Effector memory CD4-positive, alpha-beta T cell (primary cell): ENCODE data around the gene GRAP2.

Experiments used
- DNase-seq, 3 donors: peaks; one replicate each; pipeline ENCODE4 v3.0.0-alpha.2; 2020
- H3K27ac ChIP-seq: 2 replicates; pipeline ENCODE4 v1.7.0; 2013; ENCODE audit warnings: mild to moderate bottlenecking, low read length, moderate library complexity; ENCODE audit not compliant: insufficient read depth, poor library complexity, severe bottlenecking
- H3K27me3 ChIP-seq: replicated peaks from 2 replicates; pipeline ENCODE4 v1.7.0; 2013; ENCODE audit warnings: mild to moderate bottlenecking, low read length; ENCODE audit not compliant: insufficient read depth, control insufficient read depth, poor library complexity, severe bottlenecking
- H3K36me3 ChIP-seq: 2 replicates; pipeline ENCODE4 v1.7.0; 2013; ENCODE audit warnings: mild to moderate bottlenecking, low read length, moderate library complexity; ENCODE audit not compliant: control insufficient read depth, insufficient read depth
- H3K4me1 ChIP-seq: 2 replicates; pipeline ENCODE4 v1.7.0; 2013; ENCODE audit warnings: low read length, mild to moderate bottlenecking; ENCODE audit not compliant: control insufficient read depth, insufficient read depth, poor library complexity, severe bottlenecking
- H3K4me3 ChIP-seq: 2 replicates; pipeline ENCODE4 v1.7.0; 2013; ENCODE audit warnings: low read length, low read depth, mild to moderate bottlenecking; ENCODE audit not compliant: insufficient read depth, poor library complexity, severe bottlenecking
- H3K9me3 ChIP-seq: 2 replicates; pipeline ENCODE4 v1.7.0; 2013; ENCODE audit warnings: mild to moderate bottlenecking, low read length, moderate library complexity; ENCODE audit not compliant: control insufficient read depth

GRAP2 gene

GRCh38 chr22:39920134-39920743, 19.4 kb downstream of the GRAP2 start:
- Histone ChIP-seq H3K36me3 (peaks cover 4% of the 10 kb centered on the region), H3K4me3 (peak overlapping the region; percentile 6), H3K9me3 (no peaks in the 10 kb centered on the region), H3K27me3 (no peaks in the 10 kb centered on the region), H3K27ac (peak overlapping the region; percentile 82), H3K4me1 (peaks cover 74% of the 10 kb centered on the region)
- peak; percentile 32 to 50 (median 40) for DNase-seq

GRCh38 chr22:39923696-39924095, 22.8 kb downstream of the GRAP2 start:
- H3K36me3 ChIP-seq, result peaks cover 1% of the 10 kb centered on the region
- no peak for DNase-seq
- H3K9me3 ChIP-seq, result no peaks in the 10 kb centered on the region
- no peaks in the 10 kb centered on the region for H3K27me3 ChIP-seq
- H3K4me3 ChIP-seq, result no peak overlapping the region
- peaks cover 74% of the 10 kb centered on the region for H3K4me1 ChIP-seq
- H3K27ac ChIP-seq, result no peak overlapping the region

- no peaks in the 10 kb centered on the region for H3K36me3 ChIP-seq
- H3K4me3 ChIP-seq, result no peak overlapping the region
- H3K27ac ChIP-seq, result no peak overlapping the region
- H3K9me3 ChIP-seq, result no peaks in the 10 kb centered on the region
- DNase-seq, result no peak
- peaks cover 79% of the 10 kb centered on the region for H3K4me1 ChIP-seq
- H3K27me3 ChIP-seq, result no peaks in the 10 kb centered on the region
These were observed 23.4 kb downstream of the GRAP2 start for GRCh38 chr22:39924286-39924685.

GRCh38 chr22:39925273-39925672, 24.4 kb downstream of the GRAP2 start:
- H3K4me3 ChIP-seq, result no peak overlapping the region
- peaks cover 79% of the 10 kb centered on the region for H3K4me1 ChIP-seq
- no peak for DNase-seq
- H3K27me3 ChIP-seq, result no peaks in the 10 kb centered on the region
- no peak overlapping the region for H3K27ac ChIP-seq
- no peaks in the 10 kb centered on the region for H3K9me3 ChIP-seq
- no peaks in the 10 kb centered on the region for H3K36me3 ChIP-seq

- Histone ChIP-seq H3K4me3 (peak overlapping the region; percentile 58), H3K4me1 (peaks cover 81% of the 10 kb centered on the region), H3K9me3 (no peaks in the 10 kb centered on the region), H3K27ac (peak overlapping the region; percentile 55), H3K36me3 (no peaks in the 10 kb centered on the region), H3K27me3 (no peaks in the 10 kb centered on the region)
- DNase-seq, result no peak
These were observed 25.2 kb downstream of the GRAP2 start for GRCh38 chr22:39925909-39926679.

- Histone ChIP-seq H3K36me3 (no peaks in the 10 kb centered on the region), H3K27ac (peak overlapping the region; percentile 55), H3K9me3 (no peaks in the 10 kb centered on the region), H3K4me1 (peaks cover 76% of the 10 kb centered on the region), H3K27me3 (no peaks in the 10 kb centered on the region), H3K4me3 (peak overlapping the region; percentile 58)
- DNase-seq, result no peak
These were observed 25.9 kb downstream of the GRAP2 start for GRCh38 chr22:39926753-39927152.

- H3K4me1 ChIP-seq, result peaks cover 72% of the 10 kb centered on the region
- no peaks in the 10 kb centered on the region for H3K36me3 ChIP-seq
- H3K9me3 ChIP-seq, result no peaks in the 10 kb centered on the region
- no peak for DNase-seq
- H3K27me3 ChIP-seq, result no peaks in the 10 kb centered on the region
- peak overlapping the region; percentile 55 for H3K27ac ChIP-seq
- H3K4me3 ChIP-seq, result peak overlapping the region; percentile 58
These were observed 26.7 kb downstream of the GRAP2 start for GRCh38 chr22:39927544-39927943.

GRCh38 chr22:39928536-39929520, 27.9 kb downstream of the GRAP2 start:
- Histone ChIP-seq H3K27me3 (no peaks in the 10 kb centered on the region), H3K4me1 (peaks cover 81% of the 10 kb centered on the region), H3K36me3 (peaks cover 2% of the 10 kb centered on the region), H3K9me3 (no peaks in the 10 kb centered on the region), H3K27ac (peak overlapping the region; percentile 55), H3K4me3 (peak overlapping the region; percentile 58)
- no peak for DNase-seq

GRCh38 chr22:39931251-39931650, 30.4 kb downstream of the GRAP2 start:
- Histone ChIP-seq H3K27me3 (no peaks in the 10 kb centered on the region), H3K9me3 (no peaks in the 10 kb centered on the region), H3K4me1 (peaks cover 75% of the 10 kb centered on the region), H3K4me3 (peak overlapping the region; percentile 17), H3K36me3 (peaks cover 2% of the 10 kb centered on the region), H3K27ac (peak overlapping the region; percentile 23)
- no peak for DNase-seq
